KMS-11 (cell line): ENCODE results near the gene ZFAND3.

ENCODE experiments used
- H2AFZ ChIP-seq: fragments of 200-600 bp; sonication (generic); 2 replicates; pipeline ENCODE4 v1.6.1; 2016; ENCODE audit warnings: antibody characterized with exemption, mixed run types, low read depth
- H3K27ac ChIP-seq: fragments of 200-600 bp; sonication (generic); 2 replicates; pipeline ENCODE4 v1.6.1; 2016; ENCODE audit warnings: mild to moderate bottlenecking, mixed run types
- H3K27me3 ChIP-seq: fragments of 200-600 bp; sonication (generic); 2 replicates; pipeline ENCODE4 v1.6.1; 2017; ENCODE audit warnings: mild to moderate bottlenecking, low read depth, mixed run types, moderate library complexity; ENCODE audit not compliant: insufficient read depth
- H3K36me3 ChIP-seq: fragments of 200-600 bp; sonication (generic); 2 replicates; pipeline ENCODE4 v1.6.1; 2017; ENCODE audit warnings: mild to moderate bottlenecking, mixed run types; ENCODE audit not compliant: insufficient read depth
- H3K4me1 ChIP-seq: fragments of 200-600 bp; sonication (generic); 2 replicates; pipeline ENCODE4 v1.6.1; 2016; ENCODE audit warnings: mild to moderate bottlenecking, low read depth, mixed run types; ENCODE audit not compliant: poor library complexity, severe bottlenecking
- H3K4me2 ChIP-seq: fragments of 200-600 bp; sonication (generic); 2 replicates; pipeline ENCODE4 v1.7.0; 2016; ENCODE audit warnings: mild to moderate bottlenecking, mixed run types
- H3K4me3 ChIP-seq: fragments of 200-600 bp; sonication (generic); IDR thresholded peaks from 2 replicates; pipeline ENCODE4 v1.6.1; 2017; ENCODE audit warnings: low read depth, low read length, mixed read lengths; ENCODE audit not compliant: insufficient read depth
- H3K79me2 ChIP-seq: fragments of 200-600 bp; sonication (generic); 2 replicates; pipeline ENCODE4 v1.6.1; 2016; ENCODE audit warnings: low read depth, mixed run types; ENCODE audit not compliant: insufficient read depth
- H3K9ac ChIP-seq: fragments of 200-600 bp; sonication (generic); 2 replicates; pipeline ENCODE4 v1.6.1; 2016; ENCODE audit warnings: mild to moderate bottlenecking, mixed run types
- H4K20me1 ChIP-seq: fragments of 200-600 bp; sonication (generic); 2 replicates; pipeline ENCODE4 v1.6.1; 2016; ENCODE audit warnings: mild to moderate bottlenecking, mixed run types; ENCODE audit not compliant: insufficient read depth
- TF ChIP-seq, protein P1 (sequence below): fragments of 200-600 bp; sonication (generic); conservative IDR thresholded peaks from 2 replicates; pipeline ENCODE4 v1.6.1; 2017; ENCODE audit warnings: low read depth, mild to moderate bottlenecking, antibody characterized with exemption, low read length, moderate library complexity, mixed read lengths

Gene ZFAND3

GRCh38 chr6:38155144-38155543 lies 335.6 kb downstream of the ZFAND3 start:
- Histone ChIP-seq H3K4me2 (no peak overlapping the region), H3K4me3 (no peak overlapping the region), H3K79me2 (no peaks in the 10 kb centered on the region), H3K36me3 (no peaks in the 10 kb centered on the region), H4K20me1 (no peaks in the 10 kb centered on the region), H2AFZ (no peak overlapping the region), H3K9ac (no peak overlapping the region), H3K27me3 (no peaks in the 10 kb centered on the region), H3K4me1 (no peaks in the 10 kb centered on the region), H3K27ac (no peak overlapping the region)
- TF ChIP-seq, protein P1, sequence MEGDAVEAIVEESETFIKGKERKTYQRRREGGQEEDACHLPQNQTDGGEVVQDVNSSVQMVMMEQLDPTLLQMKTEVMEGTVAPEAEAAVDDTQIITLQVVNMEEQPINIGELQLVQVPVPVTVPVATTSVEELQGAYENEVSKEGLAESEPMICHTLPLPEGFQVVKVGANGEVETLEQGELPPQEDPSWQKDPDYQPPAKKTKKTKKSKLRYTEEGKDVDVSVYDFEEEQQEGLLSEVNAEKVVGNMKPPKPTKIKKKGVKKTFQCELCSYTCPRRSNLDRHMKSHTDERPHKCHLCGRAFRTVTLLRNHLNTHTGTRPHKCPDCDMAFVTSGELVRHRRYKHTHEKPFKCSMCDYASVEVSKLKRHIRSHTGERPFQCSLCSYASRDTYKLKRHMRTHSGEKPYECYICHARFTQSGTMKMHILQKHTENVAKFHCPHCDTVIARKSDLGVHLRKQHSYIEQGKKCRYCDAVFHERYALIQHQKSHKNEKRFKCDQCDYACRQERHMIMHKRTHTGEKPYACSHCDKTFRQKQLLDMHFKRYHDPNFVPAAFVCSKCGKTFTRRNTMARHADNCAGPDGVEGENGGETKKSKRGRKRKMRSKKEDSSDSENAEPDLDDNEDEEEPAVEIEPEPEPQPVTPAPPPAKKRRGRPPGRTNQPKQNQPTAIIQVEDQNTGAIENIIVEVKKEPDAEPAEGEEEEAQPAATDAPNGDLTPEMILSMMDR: no peak

DNA sequence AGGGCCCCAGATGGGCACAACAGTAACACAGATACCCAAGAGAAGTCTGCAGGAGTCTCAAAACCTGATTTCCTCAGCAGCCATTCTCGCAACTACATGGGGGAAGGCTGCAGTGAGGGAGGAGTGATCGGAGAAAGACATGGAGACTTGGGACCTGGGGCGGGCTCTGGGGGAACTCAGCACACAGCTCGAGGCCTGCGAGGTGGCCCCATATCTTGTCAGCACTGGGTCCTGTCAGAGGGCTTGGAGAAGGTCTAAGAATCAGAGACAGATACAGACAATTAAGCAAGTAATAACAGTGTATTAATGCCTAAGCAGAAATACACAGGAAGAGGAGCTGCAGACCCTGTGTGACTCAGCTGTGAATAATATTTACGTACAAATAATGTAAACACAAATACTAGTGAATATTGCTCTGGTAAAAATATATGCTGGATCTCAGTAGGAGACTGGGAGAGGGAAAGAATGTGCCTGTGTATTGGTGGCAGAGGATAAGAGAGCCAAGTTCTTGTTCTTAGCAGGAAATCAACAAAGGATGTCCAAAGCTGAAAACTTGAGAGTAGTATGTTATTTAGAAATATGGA lies 336.2 kb downstream of the ZFAND3 start:
- Histone ChIP-seq H3K27ac (no peak overlapping the region), H3K4me1 (no peaks in the 10 kb centered on the region), H3K27me3 (no peaks in the 10 kb centered on the region), H2AFZ (no peak overlapping the region), H4K20me1 (no peaks in the 10 kb centered on the region), H3K4me2 (no peak overlapping the region), H3K4me3 (no peak overlapping the region), H3K36me3 (no peaks in the 10 kb centered on the region), H3K79me2 (no peaks in the 10 kb centered on the region), H3K9ac (no peak overlapping the region)
- TF ChIP-seq, protein P1: no peak

DNA sequence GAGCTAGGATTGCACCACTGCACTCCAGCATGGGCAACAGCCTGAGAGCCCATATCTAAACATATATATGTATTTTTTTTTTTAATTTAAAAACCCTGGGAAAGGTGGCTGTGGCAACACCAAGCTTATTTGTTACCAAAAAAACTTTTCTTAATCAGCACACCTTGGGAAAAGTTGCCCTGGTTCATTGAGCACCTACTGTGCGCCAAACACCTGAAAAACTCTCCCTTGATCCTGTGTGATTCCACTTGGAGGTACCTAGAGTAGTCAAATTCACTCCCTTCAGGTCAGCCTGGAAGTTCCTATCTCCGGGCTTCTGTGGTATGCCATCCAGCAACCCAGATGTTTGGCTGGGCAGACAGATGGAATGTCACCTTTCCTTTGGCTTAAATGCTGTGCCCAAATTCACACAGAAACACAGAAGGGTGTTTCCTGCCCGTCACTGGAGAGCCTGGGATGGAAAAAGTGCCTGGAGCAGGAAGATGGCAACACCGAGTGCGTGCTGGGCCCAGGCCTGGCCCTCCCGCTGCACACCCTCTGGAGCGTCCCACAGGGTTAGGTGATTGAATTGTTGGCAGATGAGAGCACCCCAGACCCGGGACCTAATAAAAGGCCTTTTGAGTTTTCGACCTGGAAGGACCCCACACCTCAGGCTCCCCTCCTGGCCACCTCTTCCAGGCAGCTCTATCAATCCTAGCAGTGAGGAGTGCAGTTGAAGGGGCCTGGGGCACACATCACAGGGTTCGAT lies 337.5 kb downstream of the ZFAND3 start:
- Histone ChIP-seq H3K4me1 (no peaks in the 10 kb centered on the region), H3K4me2 (no peak overlapping the region), H3K36me3 (no peaks in the 10 kb centered on the region), H3K79me2 (no peaks in the 10 kb centered on the region), H4K20me1 (no peaks in the 10 kb centered on the region), H2AFZ (no peak overlapping the region), H3K9ac (no peak overlapping the region), H3K27ac (no peak overlapping the region), H3K4me3 (no peak overlapping the region), H3K27me3 (no peaks in the 10 kb centered on the region)
- TF ChIP-seq, protein P1: no peak

GRCh38 chr6:38157905-38158304 lies 338.4 kb downstream of the ZFAND3 start:
- H3K27me3 ChIP-seq: no peaks in the 10 kb centered on the region
- H3K9ac ChIP-seq: no peak overlapping the region
- TF ChIP-seq, protein P1: no peak

More at GRCh38 chr6:38157905-38158304, 338.4 kb downstream of the ZFAND3 start:
- H3K27ac ChIP-seq: no peak overlapping the region
- H2AFZ ChIP-seq: no peak overlapping the region
- no peaks in the 10 kb centered on the region for H3K4me1 ChIP-seq
- no peaks in the 10 kb centered on the region for H4K20me1 ChIP-seq
- no peaks in the 10 kb centered on the region for H3K79me2 ChIP-seq
- H3K4me2 ChIP-seq: no peak overlapping the region
- H3K4me3 ChIP-seq: no peak overlapping the region
- no peaks in the 10 kb centered on the region for H3K36me3 ChIP-seq
